ENCODE results near the gene CD1D. TPM values are rescaled to one million over a fixed set of nuclear protein-coding genes. Genes with fewer than 3 reads are reported as not detected.

The CD1D gene
- polyA plus RNA-seq, 1 donor = 5.7 TPM

Other genes with a start within 250 kb of the CD1D start
- gene KIRREL1, start 187.2 kb upstream of the CD1D start, polyA plus RNA-seq = 18.7 TPM
- not detected for gene CD1A, start 73.5 kb downstream of the CD1D start, polyA plus RNA-seq
- 0.63 TPM for gene CD1C, start 109.0 kb downstream of the CD1D start, polyA plus RNA-seq
- gene CD1B, start 150.6 kb downstream of the CD1D start, polyA plus RNA-seq = not detected
- gene CD1E, start 173.0 kb downstream of the CD1D start, polyA plus RNA-seq = 0.34 TPM
- not detected for gene OR10T2, start 218.6 kb downstream of the CD1D start, polyA plus RNA-seq
- gene OR10K2, start 245.3 kb downstream of the CD1D start, polyA plus RNA-seq = not detected

Data from large intestine (tissue), 1 donor.